HG03103 (cell line): ENCODE results near the gene KMT2C.
"Not testable (repeated sequence)": the region's sequence is repeated elsewhere in the genome, so short reads cannot be mapped to it uniquely, and the experiment has no call there.

ENCODE experiments used
- ATAC-seq: cut with Tn5 transposase; IDR thresholded peaks from one replicate; pipeline ENCODE4 v1.9.1; 2021; ENCODE audit warnings: low read depth; ENCODE audit not compliant: unreplicated experiment

Gene KMT2C

DNA sequence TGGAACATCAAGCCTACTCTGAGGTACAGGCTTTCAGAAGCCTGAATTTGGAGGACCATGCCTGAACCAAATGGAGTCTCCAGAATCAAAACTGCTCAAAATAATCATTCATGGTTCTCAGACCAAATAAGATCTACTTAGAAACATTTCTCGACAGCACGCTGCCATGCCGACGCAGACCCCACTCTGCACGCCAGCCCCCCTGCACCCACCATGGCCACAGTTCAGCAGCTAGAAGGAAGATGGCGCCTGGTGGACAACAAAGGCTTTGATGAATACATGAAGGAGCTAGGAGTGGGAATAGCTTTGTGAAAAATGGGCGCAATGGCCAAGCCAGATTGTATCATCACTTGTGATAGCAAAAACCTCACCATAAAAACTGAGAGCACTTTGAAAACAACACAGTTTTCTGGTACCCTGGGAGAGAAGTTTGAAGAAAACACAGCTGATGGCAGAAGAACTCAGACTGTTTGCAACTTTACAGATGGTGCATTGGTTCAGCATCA lies 6.6 kb upstream of the KMT2C start:
- no peak for ATAC-seq

DNA sequence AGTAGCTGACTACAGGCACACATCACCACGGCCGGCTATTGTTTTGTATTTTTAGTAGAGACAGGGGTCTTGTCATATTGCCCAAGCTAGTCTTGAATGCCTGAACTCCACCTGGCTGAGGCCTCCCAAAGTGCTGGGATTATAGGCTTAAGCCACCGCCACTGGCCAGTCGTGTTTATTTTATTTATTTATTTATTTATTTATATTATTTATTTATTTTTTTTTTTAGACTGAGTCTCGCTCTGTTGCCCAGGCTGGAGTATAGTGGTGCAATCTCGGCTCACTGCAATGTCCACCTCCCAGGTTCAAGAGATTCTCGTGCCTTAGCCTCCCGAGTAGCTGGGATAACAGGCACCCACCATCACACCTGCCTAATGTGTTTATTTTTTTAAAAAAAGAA lies 6.0 kb upstream of the KMT2C start:
- ATAC-seq, result not testable (repeated sequence)

DNA sequence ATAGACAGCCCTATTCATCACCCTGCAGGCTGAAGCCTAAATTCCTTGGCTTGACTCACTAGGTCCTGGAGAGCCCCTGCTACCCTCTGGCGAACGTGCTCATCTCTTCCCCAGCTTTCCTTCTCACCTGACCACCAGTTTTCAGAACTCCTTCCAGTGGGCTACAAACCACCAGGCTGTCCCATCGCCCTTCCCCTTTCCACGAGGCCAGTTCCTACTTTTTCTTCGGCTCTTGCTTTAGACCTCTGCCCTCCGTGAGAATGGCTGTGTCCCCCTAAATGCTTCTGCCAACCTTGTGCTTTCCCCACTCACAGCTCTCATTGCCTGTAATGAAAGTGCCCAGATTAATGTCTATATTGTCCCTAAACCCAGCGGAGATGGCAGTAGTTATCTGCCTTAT lies 5.4 kb upstream of the KMT2C start:
- ATAC-seq, result not testable (repeated sequence)

DNA sequence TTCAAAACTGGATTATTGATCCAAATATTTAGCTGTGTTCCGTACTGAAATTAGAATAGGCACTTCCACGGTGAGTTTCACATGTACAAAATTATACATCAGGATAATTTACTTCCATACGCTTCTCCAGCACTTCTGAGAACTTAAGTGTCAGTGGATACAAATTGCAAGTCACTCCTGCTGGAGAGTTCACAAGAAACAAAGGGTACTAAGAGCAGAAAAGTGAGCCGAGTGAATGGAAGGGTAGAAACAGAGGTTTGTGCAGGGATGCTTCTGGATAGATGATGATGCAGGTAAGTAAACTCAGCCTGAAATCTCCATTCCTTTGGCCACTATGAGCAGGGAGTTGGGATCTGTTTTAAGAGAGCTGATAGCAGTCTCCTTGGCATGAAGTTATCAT lies 2.2 kb upstream of the KMT2C start:
- not testable (repeated sequence) for ATAC-seq

DNA sequence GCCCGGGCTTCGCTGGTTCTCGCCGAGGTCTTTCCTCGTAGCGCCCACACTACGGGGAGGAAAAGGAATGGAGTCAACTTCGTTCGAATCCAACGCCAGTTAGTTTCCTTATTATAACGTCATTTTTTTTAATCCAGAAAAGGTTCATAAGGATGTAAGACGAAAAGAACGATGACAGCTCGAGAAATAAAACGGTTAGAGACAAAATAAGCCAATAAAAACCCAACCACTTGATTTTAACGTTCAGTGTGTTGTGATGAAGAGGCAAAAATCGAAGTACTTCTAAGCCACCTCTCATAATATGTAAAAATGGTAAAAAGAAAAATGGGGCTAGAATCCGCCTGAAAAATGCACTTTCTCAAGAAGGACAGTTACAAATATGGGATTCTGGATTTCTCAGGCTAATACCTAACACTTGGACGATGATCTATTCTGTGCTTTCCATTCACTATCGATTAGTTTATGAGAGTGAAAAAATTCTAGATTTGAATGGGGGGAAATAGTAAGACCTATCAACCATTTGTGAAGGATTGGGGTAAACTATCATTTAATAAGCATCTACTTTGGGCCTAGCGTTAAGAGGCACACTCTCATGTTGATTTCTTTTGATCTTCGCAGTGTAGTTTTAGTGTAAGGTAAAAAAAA lies 1.2 kb upstream of the KMT2C start:
- ATAC-seq, result not testable (repeated sequence)

DNA sequence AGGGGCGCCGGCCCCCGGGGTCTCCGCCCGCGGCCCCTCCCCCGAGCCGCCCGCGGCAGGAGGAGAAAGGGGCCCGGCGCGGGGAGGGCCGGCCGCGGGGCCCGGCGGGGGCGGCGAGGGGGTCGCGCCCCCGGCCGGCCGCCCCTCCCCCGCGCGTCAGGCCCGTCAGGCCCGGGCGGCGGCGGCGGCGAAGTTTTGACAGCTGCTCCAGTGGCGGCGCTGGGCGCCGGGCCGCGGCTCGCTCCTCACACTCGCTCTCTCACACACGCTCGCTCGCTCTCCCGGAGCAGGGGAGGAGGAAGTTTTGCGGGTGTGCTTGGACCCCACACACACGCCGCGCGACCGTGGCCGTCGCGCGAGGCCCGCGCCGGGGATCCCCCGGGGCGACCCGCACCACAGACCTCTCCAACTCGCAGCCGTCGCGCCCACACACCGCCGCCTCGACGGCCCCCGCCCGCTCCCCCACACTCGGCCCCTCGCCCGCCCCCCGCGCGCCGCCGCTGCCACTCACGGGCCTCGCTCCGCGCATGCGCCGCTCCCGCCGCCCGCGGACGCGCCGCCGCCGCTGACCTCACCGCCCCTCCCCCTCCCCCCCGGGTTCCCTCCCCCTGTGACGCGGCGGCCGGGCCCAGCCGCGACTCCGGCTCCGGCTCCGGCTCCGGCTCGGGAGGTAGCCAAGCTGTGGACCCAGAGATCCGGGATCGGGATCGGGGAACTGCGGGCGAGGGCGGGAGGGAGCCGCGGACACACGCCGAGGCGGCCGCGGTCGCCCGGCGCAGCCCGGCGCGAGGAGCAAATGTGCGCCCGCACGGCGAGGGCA lies 518 bp upstream of the KMT2C start:
- ATAC-seq, result peak; percentile 37

DNA sequence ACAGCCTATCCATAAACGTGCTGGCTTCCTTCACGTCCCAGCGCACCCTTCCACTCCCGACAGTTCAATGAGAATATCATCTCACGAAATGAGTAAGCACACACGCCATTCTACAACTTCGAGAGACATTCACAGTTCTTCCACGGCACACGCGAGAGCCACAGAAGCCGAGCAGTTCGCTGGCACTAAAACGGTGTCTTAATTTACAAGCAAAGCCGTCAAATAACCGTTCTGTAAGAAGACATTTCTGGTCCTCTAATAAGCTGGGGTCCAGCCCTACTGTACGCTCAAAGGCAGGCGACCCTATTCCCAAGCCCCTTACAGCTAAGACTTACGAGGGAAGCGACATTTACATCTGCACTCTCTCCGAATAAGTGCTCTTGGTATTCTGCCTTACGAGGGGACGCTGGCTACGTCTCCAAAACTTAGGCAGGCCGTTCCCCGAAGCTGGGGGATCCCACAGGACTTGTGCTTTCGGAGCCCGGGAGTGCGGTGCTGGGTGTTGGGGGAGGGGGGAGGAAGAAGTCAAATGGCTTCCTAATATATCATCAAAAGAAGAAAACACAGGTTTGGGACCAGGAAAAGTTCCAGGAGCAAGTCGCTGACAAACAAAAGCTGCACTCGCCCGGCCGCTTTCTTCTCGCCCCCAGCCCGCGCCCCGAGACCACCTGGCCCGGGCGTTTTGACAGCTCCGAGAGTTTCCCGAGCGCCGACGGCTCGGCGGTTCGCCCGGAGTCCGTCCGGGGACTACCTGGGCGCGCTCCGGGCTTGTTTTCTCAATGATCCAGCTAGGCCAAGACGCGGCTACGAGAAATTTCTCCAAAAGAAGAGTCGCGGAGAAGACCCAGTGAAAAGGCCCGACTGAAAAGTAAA lies 1.1 kb downstream of the KMT2C start:
- peak; percentile 20 for ATAC-seq

DNA sequence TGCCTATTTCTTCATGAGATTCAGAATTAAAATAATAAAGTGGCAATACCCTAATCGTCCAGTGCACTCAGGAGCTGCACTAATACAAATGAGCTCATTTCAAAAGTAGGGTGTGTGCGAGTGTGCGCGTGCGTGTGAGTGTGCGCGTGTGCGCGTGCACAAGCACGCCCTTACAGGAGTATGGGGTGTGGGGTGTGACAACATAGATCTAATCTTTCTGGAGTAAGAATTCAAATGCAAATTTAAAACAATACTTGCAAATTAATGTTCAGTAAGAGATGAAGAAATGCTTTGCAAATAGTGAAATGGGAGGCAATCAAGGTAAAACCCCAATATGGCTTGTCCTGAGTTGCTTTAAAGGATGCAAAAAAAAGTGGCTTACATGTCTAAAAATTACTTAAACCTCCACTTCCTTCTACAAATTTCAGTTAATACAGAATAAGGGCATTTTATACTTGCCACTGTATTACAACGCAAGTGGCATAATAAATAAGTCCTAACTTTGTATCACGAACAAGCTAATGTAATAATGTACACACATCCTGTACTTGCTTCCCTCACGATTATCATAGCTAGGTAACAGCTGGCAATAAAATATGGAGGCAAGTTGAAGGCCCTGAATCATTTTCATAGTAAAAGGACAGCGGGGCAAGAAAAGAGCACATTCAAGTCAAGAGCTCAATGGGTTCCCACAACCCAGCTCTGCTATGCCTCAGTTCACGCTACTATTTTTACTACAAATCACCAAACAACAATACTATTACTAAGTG lies 1.9 kb downstream of the KMT2C start:
- peak; percentile 20 for ATAC-seq

DNA sequence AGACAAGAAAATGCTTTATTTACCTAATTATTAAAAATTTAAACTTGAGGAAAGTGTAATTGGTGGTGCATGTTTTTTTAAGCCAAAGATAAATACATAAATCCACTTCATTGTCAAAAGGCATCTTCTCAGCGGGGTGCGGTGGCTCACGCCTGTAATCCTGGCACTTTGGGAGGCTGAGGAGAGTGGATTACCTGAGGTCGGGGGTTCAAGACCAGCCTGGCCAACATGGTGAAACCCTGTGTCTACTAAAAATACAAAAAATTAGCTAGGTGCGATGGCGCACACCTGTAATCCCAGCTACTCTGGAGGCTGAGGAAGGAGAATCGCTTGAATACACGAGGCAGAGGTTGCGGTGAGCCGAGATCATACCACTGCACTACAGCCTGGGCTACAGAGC lies 3.1 kb downstream of the KMT2C start:
- ATAC-seq, result not testable (repeated sequence)

DNA sequence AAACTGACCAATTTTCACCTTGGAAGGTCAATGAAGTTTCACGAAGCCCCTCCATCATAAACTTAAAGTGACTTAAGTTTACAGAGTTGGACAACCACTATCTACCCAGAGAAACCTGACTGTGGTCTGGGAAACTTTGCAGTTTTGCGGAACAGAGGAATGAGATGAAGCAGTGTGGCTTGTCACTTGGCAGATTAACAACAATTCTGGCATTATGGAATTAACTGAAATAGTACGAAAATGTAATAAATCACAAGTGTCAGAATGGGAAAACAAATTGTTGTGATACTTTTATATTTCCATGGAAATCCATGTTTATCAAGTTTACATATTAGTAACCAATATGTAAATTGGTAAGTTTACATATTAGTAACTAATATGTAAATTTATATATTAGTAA lies 4.9 kb downstream of the KMT2C start:
- ATAC-seq, result no peak

DNA sequence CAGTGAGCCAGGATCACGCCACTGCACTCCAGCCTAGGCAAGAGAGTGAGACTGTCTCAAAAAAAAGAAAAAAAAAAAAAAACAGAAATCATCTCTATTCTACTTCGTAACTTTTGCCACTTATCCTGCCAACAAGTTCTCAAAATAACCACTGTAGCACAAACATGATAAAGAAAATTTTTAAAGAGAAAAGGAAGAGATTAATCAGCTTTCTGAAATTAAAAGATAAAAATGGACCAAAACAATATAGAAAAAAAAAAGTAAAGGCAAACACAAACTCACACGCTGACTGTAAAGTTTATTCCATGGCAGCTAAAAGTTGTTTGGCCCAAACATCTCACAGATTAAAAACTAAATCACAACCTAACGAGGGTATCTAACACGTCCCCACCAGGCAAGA lies 5.7 kb downstream of the KMT2C start:
- not testable (repeated sequence) for ATAC-seq

DNA sequence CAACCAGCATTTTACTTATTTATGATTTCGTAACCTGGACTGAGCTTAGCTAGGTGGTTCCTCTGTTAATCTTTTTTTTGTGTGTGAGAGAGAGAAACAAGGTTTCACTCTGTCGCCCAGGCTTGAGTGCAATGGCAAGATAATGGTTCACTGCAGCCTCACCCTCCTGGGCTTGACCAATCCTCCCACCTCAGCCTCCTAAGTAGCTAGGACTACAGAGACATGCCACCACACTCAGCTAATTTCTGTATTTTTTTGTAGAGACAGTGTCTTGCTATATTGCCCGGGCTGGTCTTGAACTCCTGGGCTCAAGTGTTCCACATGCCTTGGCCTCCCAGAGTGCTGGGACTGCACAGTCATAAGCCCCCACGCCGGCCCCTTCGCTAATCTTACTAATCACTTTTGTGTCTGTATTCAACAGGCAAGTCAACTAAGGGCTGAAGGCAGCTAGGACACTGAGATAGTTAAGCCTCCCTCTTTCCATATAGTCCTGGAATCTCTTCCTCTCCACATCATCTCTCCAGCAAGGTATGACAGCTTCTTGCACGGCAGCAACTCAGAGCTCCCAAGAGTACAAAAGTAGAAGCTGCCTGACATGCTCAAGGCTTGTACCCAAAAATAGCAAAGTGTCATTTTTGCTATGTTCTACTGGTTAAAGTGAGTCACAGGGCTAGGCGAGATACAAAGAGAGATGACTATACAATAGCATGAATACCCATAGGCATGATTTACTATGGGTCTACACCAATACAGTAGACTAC lies 11.3 kb downstream of the KMT2C start:
- no peak for ATAC-seq

DNA sequence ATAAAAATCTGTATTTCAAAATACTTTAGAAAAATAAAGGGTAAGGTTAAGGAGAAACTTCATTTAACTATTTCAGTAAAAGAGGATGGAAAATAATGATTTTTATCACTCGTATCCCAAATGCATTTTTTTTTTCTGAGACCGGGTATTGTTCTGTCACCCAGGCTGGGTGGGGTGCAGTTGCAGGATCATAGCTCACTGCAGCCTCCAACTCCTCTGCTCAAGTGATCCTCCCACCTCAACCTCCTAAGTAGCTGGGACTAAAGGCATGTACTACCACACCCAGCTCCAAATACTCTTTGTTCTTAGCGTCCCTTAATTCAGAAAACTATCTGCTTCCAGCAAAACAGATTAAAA lies 11.8 kb downstream of the KMT2C start:
- ATAC-seq, result no peak

DNA sequence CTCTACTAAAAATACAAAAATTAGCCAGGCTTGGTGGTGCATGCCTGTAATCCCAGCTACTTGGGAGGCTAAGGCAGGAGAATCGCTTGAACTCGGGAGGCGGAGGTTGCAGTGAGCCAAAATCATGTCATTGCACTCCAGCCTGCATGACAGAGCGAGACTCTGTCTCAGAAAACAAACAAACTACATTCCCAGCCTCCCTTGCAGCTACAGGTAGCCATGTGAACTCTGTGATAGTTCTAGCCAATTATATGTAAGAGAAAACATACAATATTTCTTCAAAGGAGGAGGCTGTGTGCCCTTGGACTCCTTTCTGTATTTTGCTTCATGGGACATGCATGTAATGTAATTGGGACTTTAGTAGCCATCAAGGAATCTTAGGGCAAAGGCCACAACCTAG lies 12.6 kb downstream of the KMT2C start:
- ATAC-seq, result not testable (repeated sequence)

DNA sequence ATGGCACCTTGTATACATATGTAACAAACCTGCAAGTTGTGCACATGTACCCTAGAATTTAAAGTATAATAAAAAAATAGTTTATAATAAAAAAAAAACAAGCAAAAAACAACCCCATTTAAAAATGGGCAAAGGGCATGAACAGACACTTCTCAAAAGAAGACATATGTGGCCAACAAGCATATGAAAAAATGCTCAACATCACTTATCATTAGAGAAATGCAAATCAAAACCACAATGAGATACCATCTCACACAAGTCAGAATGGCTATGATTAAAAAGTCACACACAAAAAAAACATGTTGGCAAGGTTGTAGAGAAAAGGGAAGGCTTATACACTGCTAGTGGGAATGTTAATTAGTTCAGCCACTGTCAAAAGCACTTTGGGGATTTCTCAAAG lies 14.9 kb downstream of the KMT2C start:
- not testable (repeated sequence) for ATAC-seq

DNA sequence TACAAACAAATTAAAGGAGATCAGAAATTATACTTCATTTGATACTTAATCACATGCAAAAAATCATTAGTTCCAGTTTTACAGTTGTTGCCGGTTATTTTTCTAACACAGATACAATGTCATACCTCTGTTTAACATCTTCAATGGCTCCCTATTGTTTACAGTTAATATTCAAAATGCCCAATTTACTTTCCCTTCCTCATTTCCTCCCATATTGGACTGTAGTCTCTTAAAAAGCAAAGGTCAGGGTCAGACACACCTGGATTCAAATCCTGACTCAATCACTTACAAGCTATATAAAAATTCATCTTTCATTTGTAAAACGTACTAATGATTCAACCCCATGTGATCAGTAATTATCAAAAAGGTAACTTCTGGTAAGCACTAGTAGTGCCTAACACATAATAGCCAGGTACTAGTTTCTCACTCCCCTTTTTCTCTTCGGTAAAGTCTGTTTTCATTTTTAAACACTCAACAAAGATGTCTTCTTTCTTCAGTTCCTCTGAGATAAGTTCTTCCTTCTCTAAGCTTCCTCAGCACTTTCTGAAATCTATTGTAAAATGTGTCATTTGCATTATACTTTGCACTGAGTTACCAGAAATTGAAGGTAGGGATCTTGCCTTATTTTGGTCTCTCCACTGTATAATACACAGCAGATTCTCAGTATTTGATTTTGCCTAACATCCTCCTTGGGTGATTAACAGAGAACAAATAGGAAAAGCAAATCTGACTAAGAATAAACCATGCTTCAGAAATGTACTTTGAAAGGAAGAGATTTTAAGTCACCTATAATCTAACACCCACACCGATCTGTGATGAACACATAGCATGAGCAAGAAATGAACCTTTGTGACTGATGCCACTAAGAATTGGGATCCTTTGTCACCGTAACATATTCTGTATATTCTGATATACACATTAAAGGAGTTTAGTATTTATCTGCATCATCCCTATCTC lies 16.1 kb downstream of the KMT2C start:
- no peak for ATAC-seq

DNA sequence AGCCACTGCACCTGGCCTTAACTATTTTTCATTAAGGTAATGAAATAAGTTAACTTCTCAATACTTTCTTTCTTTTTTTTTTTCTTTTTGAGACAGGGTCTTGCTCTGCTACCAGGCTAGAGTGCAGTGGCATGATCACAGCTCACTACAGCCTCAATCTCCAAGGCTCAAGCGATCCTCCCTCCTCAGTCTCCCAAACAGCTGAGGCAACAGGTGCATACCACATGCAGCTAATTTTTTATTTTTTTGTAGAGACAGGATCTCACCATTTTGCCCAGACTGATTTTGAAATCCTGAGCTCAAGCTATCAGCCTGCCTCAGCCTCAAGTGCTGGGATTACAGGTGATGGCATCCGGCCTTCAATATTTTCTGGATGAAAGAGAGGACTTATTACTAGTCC lies 21.0 kb downstream of the KMT2C start:
- ATAC-seq, result no peak

DNA sequence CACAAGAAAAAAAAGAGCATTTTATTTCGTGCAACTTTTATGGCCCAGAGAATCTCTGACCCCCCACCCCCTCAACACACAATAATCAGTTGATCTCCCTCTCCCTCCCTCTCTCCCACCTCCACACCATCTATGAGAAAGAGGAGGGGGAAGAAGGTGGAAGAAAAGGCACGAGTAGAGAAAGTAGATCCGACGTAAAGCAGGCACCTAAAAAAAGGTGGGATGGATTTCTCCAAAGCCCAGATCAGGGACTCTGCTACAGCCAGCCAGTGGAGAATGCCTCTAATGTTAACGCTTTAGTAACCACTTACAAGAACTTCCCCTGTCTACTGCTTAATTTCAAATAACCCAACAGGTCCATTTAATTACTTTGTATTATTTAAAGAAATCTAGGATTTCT lies 24.4 kb downstream of the KMT2C start:
- no peak for ATAC-seq

DNA sequence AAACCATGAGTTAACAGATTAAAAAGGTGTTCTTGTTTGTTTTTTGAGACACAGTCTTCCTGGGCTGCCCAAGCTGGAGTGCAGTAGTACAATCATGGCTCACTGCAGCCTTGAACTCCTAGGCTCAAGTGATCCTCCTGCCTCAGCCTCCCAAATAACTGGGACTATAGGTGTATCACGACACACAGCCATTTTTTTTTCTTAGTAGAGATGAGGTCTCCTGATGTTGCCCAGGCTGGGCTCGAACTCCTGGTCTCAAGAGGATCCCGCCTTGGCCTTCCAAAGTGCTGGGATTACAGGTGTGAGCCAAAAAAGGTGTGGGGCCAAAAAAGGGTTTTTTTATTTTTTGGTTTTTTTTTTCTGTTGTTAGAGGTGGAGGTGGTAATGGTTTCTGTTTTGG lies 29.3 kb downstream of the KMT2C start:
- no peak for ATAC-seq
